ENCODE results near the gene KIF26A.

KIF26A gene

DNA sequence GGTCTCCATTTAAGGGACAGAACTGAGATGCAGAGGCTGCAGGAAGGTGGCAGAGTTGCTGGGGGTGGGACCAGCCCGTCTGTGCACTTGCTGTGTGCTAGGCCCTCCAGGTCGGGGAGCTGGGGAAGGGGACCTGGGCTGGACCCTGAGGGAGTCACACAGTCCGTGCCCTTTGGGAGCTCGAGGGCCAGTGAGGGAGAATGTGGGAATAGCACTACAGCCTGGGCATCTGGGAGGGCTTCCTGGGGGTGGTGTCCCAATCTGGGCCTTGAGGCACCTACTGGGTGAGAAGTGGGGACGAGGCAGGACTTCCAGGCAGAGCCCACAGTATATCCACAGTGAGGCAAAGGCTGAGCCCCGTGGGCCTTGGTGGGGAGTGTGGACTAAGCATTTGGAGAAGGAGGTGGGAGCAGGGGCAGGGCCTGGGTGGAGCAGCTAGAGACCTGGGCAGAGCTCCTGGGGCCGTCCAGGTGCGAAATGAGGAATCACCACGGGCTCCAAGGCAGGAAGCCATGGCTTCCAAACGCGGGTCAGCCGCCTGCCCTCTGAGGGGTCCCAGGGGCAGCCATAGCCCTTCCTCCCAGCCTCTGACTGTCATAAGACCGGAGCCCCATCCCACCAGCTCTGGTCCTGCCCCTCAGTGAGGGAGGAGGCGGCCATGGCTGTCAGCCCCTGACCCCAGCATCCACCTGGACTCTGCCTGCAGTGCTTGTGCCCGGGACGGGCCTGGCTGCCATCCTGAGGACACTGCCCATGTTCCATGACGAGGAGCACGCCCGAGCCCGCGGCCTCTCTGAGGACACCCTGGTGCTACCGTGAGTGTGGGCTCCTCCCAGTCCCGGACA lies 46.2 kb upstream of the KIF26A start:
- no peaks in the 10 kb centered on the region for H4K20me1 ChIP-seq (ENCODE audit: insufficient read depth, low read length)
- TF ChIP-seq EZH2 (optimal IDR thresholded peaks at IDR 0.05; ENCODE audit: low read depth, low read length) (no peak), EZH2phosphoT487 (IDR thresholded peaks at IDR 0.05; ENCODE audit: low read length) (no peak)
- TF ChIP-seq, protein P1, sequence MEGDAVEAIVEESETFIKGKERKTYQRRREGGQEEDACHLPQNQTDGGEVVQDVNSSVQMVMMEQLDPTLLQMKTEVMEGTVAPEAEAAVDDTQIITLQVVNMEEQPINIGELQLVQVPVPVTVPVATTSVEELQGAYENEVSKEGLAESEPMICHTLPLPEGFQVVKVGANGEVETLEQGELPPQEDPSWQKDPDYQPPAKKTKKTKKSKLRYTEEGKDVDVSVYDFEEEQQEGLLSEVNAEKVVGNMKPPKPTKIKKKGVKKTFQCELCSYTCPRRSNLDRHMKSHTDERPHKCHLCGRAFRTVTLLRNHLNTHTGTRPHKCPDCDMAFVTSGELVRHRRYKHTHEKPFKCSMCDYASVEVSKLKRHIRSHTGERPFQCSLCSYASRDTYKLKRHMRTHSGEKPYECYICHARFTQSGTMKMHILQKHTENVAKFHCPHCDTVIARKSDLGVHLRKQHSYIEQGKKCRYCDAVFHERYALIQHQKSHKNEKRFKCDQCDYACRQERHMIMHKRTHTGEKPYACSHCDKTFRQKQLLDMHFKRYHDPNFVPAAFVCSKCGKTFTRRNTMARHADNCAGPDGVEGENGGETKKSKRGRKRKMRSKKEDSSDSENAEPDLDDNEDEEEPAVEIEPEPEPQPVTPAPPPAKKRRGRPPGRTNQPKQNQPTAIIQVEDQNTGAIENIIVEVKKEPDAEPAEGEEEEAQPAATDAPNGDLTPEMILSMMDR (IDR thresholded peaks at IDR 0.05; ENCODE audit: low read length): no peak
- H3K36me3 ChIP-seq (replicated peaks; ENCODE audit: insufficient read depth, low read length): no peaks in the 10 kb centered on the region
- H3K4me2 ChIP-seq (ENCODE audit: low read depth, low read length): no peak overlapping the region
- H3F3A ChIP-seq (ENCODE audit: insufficient read depth, low read length): no peaks in the 10 kb centered on the region
- H3K4me3 ChIP-seq (ENCODE audit: low read length): no peak overlapping the region
- no peaks in the 10 kb centered on the region for H3K9me3 ChIP-seq (replicated peaks; ENCODE audit: insufficient read depth, low read length)
- DNase-seq: no peak
- H3K9ac ChIP-seq (ENCODE audit: low read length): no peak overlapping the region
- H3K4me1 ChIP-seq (ENCODE audit: low read length): no peaks in the 10 kb centered on the region
- no peak overlapping the region for H2AFZ ChIP-seq (ENCODE audit: low read length)
- H3K9me2 ChIP-seq (replicated peaks; ENCODE audit: insufficient read depth, low read length): no peaks in the 10 kb centered on the region
- no peak overlapping the region for H3K27ac ChIP-seq (ENCODE audit: low read length)
- H3K79me2 ChIP-seq (ENCODE audit: low read length): no peaks in the 10 kb centered on the region
- peaks cover 18% of the 10 kb centered on the region for H3K27me3 ChIP-seq (replicated peaks; ENCODE audit: insufficient read depth, low read length)

DNA sequence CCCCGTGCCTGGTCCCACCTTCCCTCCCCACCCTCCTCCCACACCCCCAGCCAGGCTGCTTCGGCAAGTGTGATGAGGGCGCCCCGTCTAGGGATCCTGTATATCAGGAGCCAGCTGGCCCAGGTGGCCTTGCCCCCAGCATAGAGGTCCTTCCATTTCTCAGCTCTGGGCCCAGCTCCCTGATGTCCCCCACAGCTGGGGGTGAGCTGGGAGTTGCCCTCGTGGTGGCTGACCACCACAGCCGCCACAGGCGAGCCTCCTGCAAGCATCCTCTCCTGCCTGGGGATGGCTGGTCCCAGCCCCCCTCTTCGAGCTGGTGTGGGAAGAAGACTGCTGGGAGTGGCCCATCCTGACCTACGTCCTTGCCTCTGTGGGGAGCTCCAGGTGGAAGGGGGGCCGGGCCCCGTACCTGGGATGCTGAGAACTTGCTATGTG lies 45.4 kb upstream of the KIF26A start:
- no peaks in the 10 kb centered on the region for H3K9me3 ChIP-seq (replicated peaks; ENCODE audit: insufficient read depth, low read length)
- no peaks in the 10 kb centered on the region for H3K4me1 ChIP-seq (ENCODE audit: low read length)

DNA sequence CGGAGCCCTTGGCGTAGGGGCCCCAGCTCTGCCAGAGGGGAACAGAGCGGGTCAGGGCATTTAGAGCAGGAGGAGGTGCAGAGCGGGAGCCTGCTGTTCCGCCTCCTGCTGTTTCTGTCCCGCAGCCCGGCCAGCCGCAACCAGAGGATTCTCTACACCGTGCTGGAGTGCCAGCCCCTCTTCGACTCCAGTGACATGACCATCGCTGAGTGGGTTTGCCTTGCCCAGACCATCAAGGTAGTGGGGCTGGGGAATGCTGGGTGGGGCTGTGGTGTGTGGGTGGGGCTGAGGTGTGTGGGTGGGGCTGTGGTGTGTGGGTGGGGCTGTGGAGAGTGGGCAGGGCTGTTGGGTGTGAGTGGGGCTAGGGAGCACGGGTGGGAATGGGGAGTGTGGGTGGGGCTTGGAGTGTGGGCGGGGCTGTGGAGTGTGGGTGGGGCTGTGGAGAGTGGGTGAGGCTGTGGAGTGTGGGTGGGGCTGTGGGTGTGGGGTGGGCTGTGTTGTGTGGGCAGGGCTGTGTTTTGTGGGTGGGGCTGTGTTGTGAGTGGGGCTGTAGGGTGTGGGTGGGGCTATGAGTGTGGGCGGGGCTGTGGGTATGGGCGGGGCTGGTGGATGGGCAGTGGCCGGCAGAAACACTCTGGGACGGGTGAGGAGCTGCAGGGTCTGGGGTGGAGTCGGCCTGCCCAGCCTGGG lies 44.9 kb upstream of the KIF26A start:
- H3K9ac ChIP-seq (ENCODE audit: low read length): no peak overlapping the region
- H3K4me2 ChIP-seq (ENCODE audit: low read depth, low read length): no peak overlapping the region
- H3K36me3 ChIP-seq (replicated peaks; ENCODE audit: insufficient read depth, low read length): no peaks in the 10 kb centered on the region
- no peaks in the 10 kb centered on the region for H4K20me1 ChIP-seq (ENCODE audit: insufficient read depth, low read length)
- no peaks in the 10 kb centered on the region for H3K9me3 ChIP-seq (replicated peaks; ENCODE audit: insufficient read depth, low read length)
- no peaks in the 10 kb centered on the region for H3F3A ChIP-seq (ENCODE audit: insufficient read depth, low read length)
- no peak for TF ChIP-seq EZH2phosphoT487 (IDR thresholded peaks at IDR 0.05; ENCODE audit: low read length)
- TF ChIP-seq, protein P1 (IDR thresholded peaks at IDR 0.05; ENCODE audit: low read length): no peak
- no peak for TF ChIP-seq EZH2 (optimal IDR thresholded peaks at IDR 0.05; ENCODE audit: low read depth, low read length)
- H3K79me2 ChIP-seq (ENCODE audit: low read length): no peaks in the 10 kb centered on the region
- H3K9me2 ChIP-seq (replicated peaks; ENCODE audit: insufficient read depth, low read length): no peaks in the 10 kb centered on the region
- no peak for DNase-seq
- H3K27me3 ChIP-seq (replicated peaks; ENCODE audit: insufficient read depth, low read length): peaks cover 10% of the 10 kb centered on the region
- no peak overlapping the region for H3K4me3 ChIP-seq (ENCODE audit: low read length)
- H3K27ac ChIP-seq (ENCODE audit: low read length): no peak overlapping the region
- no peak overlapping the region for H2AFZ ChIP-seq (ENCODE audit: low read length)
- no peaks in the 10 kb centered on the region for H3K4me1 ChIP-seq (ENCODE audit: low read length)

More for the DNA sequence above, 45.4 kb upstream of the KIF26A start:
- TF ChIP-seq EZH2phosphoT487 (IDR thresholded peaks at IDR 0.05; ENCODE audit: low read length) (no peak), EZH2 (optimal IDR thresholded peaks at IDR 0.05; ENCODE audit: low read depth, low read length) (no peak)
- TF ChIP-seq, protein P1 (IDR thresholded peaks at IDR 0.05; ENCODE audit: low read length): no peak
- peaks cover 15% of the 10 kb centered on the region for H3K27me3 ChIP-seq (replicated peaks; ENCODE audit: insufficient read depth, low read length)
- no peak overlapping the region for H3K9ac ChIP-seq (ENCODE audit: low read length)
- H3K36me3 ChIP-seq (replicated peaks; ENCODE audit: insufficient read depth, low read length): no peaks in the 10 kb centered on the region
- H4K20me1 ChIP-seq (ENCODE audit: insufficient read depth, low read length): no peaks in the 10 kb centered on the region
- H3K4me3 ChIP-seq (ENCODE audit: low read length): no peak overlapping the region
- H3K27ac ChIP-seq (ENCODE audit: low read length): no peak overlapping the region
- no peak overlapping the region for H2AFZ ChIP-seq (ENCODE audit: low read length)
- no peak for DNase-seq
- no peaks in the 10 kb centered on the region for H3K79me2 ChIP-seq (ENCODE audit: low read length)
- no peaks in the 10 kb centered on the region for H3F3A ChIP-seq (ENCODE audit: insufficient read depth, low read length)
- no peaks in the 10 kb centered on the region for H3K9me2 ChIP-seq (replicated peaks; ENCODE audit: insufficient read depth, low read length)
- no peak overlapping the region for H3K4me2 ChIP-seq (ENCODE audit: low read depth, low read length)
